GM23248 (cell line): ENCODE measurements around the gene OBP2A. TPM values are rescaled to one million over a fixed set of nuclear protein-coding genes. Genes with fewer than 3 reads are reported as not detected.

Experiments
- DNase-seq: peaks from one replicate; pipeline ENCODE4 v3.0.0-alpha.2; 2015
- H2AFZ ChIP-seq: fragments of 200-600 bp; sonication (generic); 2 replicates; pipeline ENCODE4 v1.6.1; 2016; ENCODE audit warnings: antibody characterized with exemption
- H3F3A ChIP-seq: fragments of 200-600 bp; sonication (generic); 2 replicates; pipeline ENCODE4 v1.6.1; 2016; ENCODE audit warnings: mild to moderate bottlenecking, antibody characterized with exemption, mixed run types; ENCODE audit not compliant: insufficient read depth
- H3K27ac ChIP-seq: fragments of 200-600 bp; sonication (generic); 2 replicates; pipeline ENCODE4 v1.5.1; 2016; ENCODE audit warnings: mild to moderate bottlenecking
- H3K27me3 ChIP-seq: fragments of 200-600 bp; sonication (generic); replicated peaks from 2 replicates; pipeline ENCODE4 v1.6.1; 2016; ENCODE audit warnings: mild to moderate bottlenecking; ENCODE audit not compliant: insufficient read depth
- H3K36me3 ChIP-seq: fragments of 200-600 bp; sonication (generic); 2 replicates; pipeline ENCODE4 v1.6.1; 2016; ENCODE audit warnings: low read depth, mild to moderate bottlenecking
- H3K4me1 ChIP-seq: fragments of 200-600 bp; sonication (generic); 2 replicates; pipeline ENCODE4 v1.6.1; 2016; ENCODE audit warnings: mild to moderate bottlenecking; ENCODE audit not compliant: insufficient read depth
- H3K4me2 ChIP-seq: fragments of 200-600 bp; sonication (generic); one replicate; pipeline ENCODE4 v1.6.1; 2016; ENCODE audit warnings: mild to moderate bottlenecking; ENCODE audit not compliant: unreplicated experiment
- H3K4me3 ChIP-seq: fragments of 200-600 bp; sonication (generic); 2 replicates; pipeline ENCODE4 v1.5.1; 2016; ENCODE audit warnings: mild to moderate bottlenecking
- H3K79me2 ChIP-seq: fragments of 200-600 bp; sonication (generic); 2 replicates; pipeline ENCODE4 v1.6.1; 2016; ENCODE audit warnings: mild to moderate bottlenecking; ENCODE audit not compliant: insufficient read depth
- H3K9ac ChIP-seq: fragments of 200-600 bp; sonication (generic); 2 replicates; pipeline ENCODE4 v1.6.1; 2016; ENCODE audit warnings: mild to moderate bottlenecking
- H3K9me2 ChIP-seq: fragments of 200-600 bp; sonication (generic); 2 replicates; pipeline ENCODE4 v1.6.1; 2016; ENCODE audit warnings: mixed run types, mild to moderate bottlenecking, moderate library complexity; ENCODE audit not compliant: insufficient read depth
- H3K9me3 ChIP-seq: fragments of 200-600 bp; sonication (generic); one replicate; pipeline ENCODE4 v1.6.1; 2017; ENCODE audit warnings: low read depth
- H4K20me1 ChIP-seq: fragments of 200-600 bp; sonication (generic); 2 replicates; pipeline ENCODE4 v1.6.0; 2016; ENCODE audit not compliant: insufficient read depth
- EZH2 ChIP-seq: fragments of 200-600 bp; sonication (generic); IDR thresholded peaks from 2 replicates; pipeline ENCODE4 v1.6.1; 2018; ENCODE audit warnings: antibody characterized with exemption, mild to moderate bottlenecking; ENCODE audit not compliant: insufficient read depth, poor library complexity, severe bottlenecking
- EZH2phosphoT487 ChIP-seq: fragments of 200-600 bp; sonication (generic); IDR thresholded peaks from 2 replicates; pipeline ENCODE4 v1.6.1; 2018; ENCODE audit warnings: antibody characterized with exemption, moderate library complexity, mild to moderate bottlenecking, low read depth; ENCODE audit not compliant: insufficient read depth
- WGBS, 2 experiments: methylation state at CpG; one replicate each; pipeline ENCODE4 v1.1.6; 2015 to 2017; ENCODE audit warnings: low lambda C conversion rate in 2 of 2, low coverage in 1 of 2; ENCODE audit errors: missing lambda C conversion rate in 2 of 2; 5-methylcytosine and 5-hydroxymethylcytosine counted together
- in situ Hi-C: fragments of 300-500 bp; cut with MboI; formaldehyde crosslinking; loops from 2 replicates; pipeline ENCODE4 v1.15.0; 2020
- polyA plus RNA-seq: library from polyadenylated mRNA; unstranded; fragments of >200 nt; fragmentation: Nextera tagmentation; extraction: Ambion mirVana; gene quantifications from 2 replicates; pipeline ENCODE4 v1.2.1, GENCODE V29; 2016
- total RNA-seq: library from RNA; depleted of rRNA; stranded (reverse); fragments of >200 nt; shearing (Covaris generic); gene quantifications from 2 replicates; pipeline ENCODE4 v1.2.3, GENCODE V29; 2014

The OBP2A gene
- total and polyA plus RNA-seq, 2 experiments from 2014 or later, result not detected

- Histone ChIP-seq H4K20me1 (no peaks in the 10 kb centered on the region), H3K9ac (no peak overlapping the region), H3K27me3 (peaks cover 23% of the 10 kb centered on the region; the same call in 1 of the 2 replicates), H3K9me3 (no peaks in the 10 kb centered on the region), H2AFZ (no peak overlapping the region), H3K4me2 (no peak overlapping the region), H3K9me2 (no peaks in the 10 kb centered on the region), H3K36me3 (no peaks in the 10 kb centered on the region), H3K79me2 (no peaks in the 10 kb centered on the region), H3F3A (peaks cover 13% of the 10 kb centered on the region; the same call in 1 of the 2 replicates), H3K4me3 (no peak overlapping the region), H3K27ac (no peak overlapping the region), H3K4me1 (peaks cover 12% of the 10 kb centered on the region)
- TF ChIP-seq EZH2 (no peak), EZH2phosphoT487 (no peak)
- WGBS, 2 experiments, result 58 to 61% methylated on average over 17 of the region's 17 CpGs
- no peak for DNase-seq
- in situ Hi-C loops, result no loop called here
These were observed 31.4 kb upstream of the OBP2A start for GRCh38 chr9:135514342-135515082.

DNA sequence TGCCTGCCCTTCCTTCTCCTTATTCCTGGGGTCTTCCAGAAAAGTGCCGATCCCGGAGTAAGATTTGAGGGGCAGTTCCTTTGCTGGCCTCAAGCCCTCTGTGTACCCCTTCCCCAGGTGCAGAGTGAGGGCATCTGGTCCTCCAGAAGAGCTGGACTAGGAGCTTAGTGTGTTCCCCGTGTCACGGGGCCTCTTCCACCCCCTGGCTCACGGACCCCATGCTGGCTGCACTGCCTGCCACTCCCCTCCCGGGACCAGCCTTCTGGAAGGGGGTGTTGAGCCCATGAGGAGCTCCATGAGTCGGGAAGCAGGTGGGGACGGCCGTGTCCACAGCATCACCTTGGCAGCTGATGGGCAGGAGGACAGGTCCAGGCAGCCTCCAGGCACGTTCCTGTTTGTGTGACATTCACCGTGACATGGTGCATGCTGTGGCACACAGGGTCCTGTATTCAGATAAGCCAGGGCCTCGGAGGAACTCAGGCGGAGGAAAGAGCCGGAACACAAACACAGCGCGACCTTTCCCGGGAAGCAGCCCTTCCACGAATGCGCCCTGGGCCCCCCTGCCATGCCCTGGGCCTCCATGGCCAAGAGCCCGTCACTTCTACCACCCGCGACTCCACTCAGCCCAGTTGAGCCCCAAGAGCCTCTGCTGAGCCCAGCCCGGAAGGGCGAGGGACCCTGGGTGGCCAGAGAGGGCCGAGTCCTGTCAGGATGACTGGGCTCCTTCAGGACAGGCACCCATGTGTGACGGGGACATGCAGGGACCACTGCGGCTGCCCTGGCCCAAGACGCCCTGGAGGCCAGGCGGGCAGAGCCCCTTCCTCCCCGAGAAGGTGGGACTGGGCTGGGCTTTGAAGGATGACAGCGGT lies 30.6 kb upstream of the OBP2A start:
- Histone ChIP-seq H3F3A (peaks cover 11% of the 10 kb centered on the region; the same call in 1 of the 2 replicates), H3K4me2 (no peak overlapping the region), H3K9me3 (no peaks in the 10 kb centered on the region), H3K79me2 (no peaks in the 10 kb centered on the region), H3K4me1 (peaks cover 12% of the 10 kb centered on the region), H3K9me2 (no peaks in the 10 kb centered on the region), H2AFZ (no peak overlapping the region), H3K36me3 (no peaks in the 10 kb centered on the region), H3K27me3 (peaks cover 23% of the 10 kb centered on the region; the same call in 1 of the 2 replicates), H3K4me3 (no peak overlapping the region), H3K9ac (no peak overlapping the region), H4K20me1 (no peaks in the 10 kb centered on the region), H3K27ac (no peak overlapping the region)
- DNase-seq, result no peak
- WGBS, 2 experiments, result 70 to 72% methylated on average over 30 to 31 of the region's 31 CpGs
- in situ Hi-C loops, result no loop called here
- TF ChIP-seq EZH2, result no peak
- TF ChIP-seq EZH2phosphoT487, result no peak

DNA sequence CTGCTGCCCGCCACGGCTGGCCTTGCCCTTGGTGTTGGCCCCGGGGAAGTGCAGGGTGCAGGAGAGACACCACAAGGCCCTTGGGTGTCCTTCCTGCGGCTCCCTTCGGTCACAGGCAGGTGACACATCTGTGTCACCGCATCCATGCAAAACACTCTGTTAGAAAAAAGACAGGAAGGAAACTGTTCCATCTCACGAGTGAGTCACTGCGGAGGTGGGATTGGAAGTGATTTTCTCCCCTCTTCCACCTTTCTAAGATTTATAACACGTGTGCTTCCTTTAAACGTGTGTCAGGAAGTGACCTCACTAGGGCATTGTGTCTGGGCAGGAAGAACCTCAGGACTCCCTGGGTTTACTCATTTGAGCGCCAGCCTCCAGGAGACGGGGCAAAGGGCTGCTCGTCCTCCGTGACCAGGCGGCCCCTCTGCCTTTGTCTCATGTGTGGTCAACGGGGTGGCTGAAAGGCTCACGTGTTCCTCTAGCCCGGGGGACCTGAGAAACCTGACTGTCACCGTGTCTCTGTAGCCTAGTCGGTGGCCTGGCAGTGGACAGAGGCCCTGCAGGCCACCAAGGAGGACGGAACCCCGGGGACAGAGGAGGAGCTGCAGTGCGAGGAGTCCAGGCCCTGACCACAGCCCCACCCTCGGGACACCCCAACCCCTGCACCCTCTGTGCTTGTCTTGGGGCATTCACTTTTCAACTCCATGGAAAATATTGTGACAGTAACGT lies 29.6 kb upstream of the OBP2A start:
- in situ Hi-C loops, result no loop called here
- WGBS, 2 experiments, result 74 to 76% methylated on average over 22 to 23 of the region's 25 CpGs
- H2AFZ ChIP-seq, result no peak overlapping the region
- DNase-seq, result no peak
- TF ChIP-seq EZH2phosphoT487, result no peak
- TF ChIP-seq EZH2, result no peak
- H3K4me1 ChIP-seq, result peaks cover 6% of the 10 kb centered on the region
- no peaks in the 10 kb centered on the region for H3K9me2 ChIP-seq
- H3K4me2 ChIP-seq, result no peak overlapping the region
- H3F3A ChIP-seq, result peaks cover under 1% of the 10 kb centered on the region; the same call in 1 of the 2 replicates
- no peak overlapping the region for H3K4me3 ChIP-seq
- no peaks in the 10 kb centered on the region for H3K79me2 ChIP-seq
- H3K27me3 ChIP-seq, result peaks cover 23% of the 10 kb centered on the region; the same call in 1 of the 2 replicates
- no peak overlapping the region for H3K27ac ChIP-seq
- H3K36me3 ChIP-seq, result no peaks in the 10 kb centered on the region
- no peaks in the 10 kb centered on the region for H4K20me1 ChIP-seq
- no peak overlapping the region for H3K9ac ChIP-seq
- no peaks in the 10 kb centered on the region for H3K9me3 ChIP-seq

DNA sequence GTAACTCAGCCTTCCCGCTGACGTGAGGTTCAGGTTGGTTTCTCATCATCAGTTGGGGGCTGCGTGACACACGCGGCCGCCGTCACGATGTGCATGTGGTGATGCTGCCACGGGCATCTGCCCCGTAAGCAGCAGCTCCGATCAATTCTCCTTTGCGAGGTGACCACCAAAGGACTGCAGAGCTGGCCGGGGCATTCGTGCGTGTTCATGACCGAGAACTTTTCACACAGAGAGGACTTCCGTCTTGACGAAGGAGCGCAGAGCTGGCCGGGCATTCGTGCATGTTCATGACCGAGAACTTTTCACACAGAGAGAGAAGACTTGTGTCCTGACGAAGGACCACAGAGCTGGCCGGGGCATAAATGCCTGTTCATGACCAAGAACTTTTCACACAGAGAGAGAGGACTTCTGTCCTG lies 28.5 kb upstream of the OBP2A start:
- H3K9me3 ChIP-seq, result no peaks in the 10 kb centered on the region
- DNase-seq, result no peak
- no peaks in the 10 kb centered on the region for H3F3A ChIP-seq
- no peaks in the 10 kb centered on the region for H3K4me1 ChIP-seq
- peaks cover 23% of the 10 kb centered on the region; the same call in 1 of the 2 replicates for H3K27me3 ChIP-seq
- H4K20me1 ChIP-seq, result no peaks in the 10 kb centered on the region
- WGBS, 2 experiments, result 54 to 62% methylated on average over 24 of the region's 24 CpGs
- no peak for TF ChIP-seq EZH2phosphoT487
- TF ChIP-seq EZH2, result no peak
- no peak overlapping the region for H3K27ac ChIP-seq
- H3K9ac ChIP-seq, result no peak overlapping the region
- no peaks in the 10 kb centered on the region for H3K36me3 ChIP-seq
- H3K79me2 ChIP-seq, result no peaks in the 10 kb centered on the region
- in situ Hi-C loops, result no loop called here
- H2AFZ ChIP-seq, result no peak overlapping the region
- no peak overlapping the region for H3K4me2 ChIP-seq
- no peaks in the 10 kb centered on the region for H3K9me2 ChIP-seq
- no peak overlapping the region for H3K4me3 ChIP-seq
